HFF-Myc (cell line): ENCODE data around the gene SSU72.
"Not testable (repeated sequence)": the region's sequence is repeated elsewhere in the genome, so short reads cannot be mapped to it uniquely, and the experiment has no call there.

Source experiments
- DNase-seq: peaks from one replicate; pipeline ENCODE4 v3.0.0-alpha.2; 2011; ENCODE audit warnings: low read depth; ENCODE audit errors: extremely low read depth
- H3K4me3 ChIP-seq: replicated peaks from 2 replicates; pipeline ENCODE4 v1.5.1; 2011; ENCODE audit warnings: low read depth, mild to moderate bottlenecking, control low read depth, low read length
- TF ChIP-seq, protein P1 (sequence below): IDR thresholded peaks from 2 replicates; pipeline ENCODE4 v1.5.1; 2012; ENCODE audit warnings: mild to moderate bottlenecking, low read depth, low read length, control low read depth; ENCODE audit errors: missing control alignments

The SSU72 gene

DNA sequence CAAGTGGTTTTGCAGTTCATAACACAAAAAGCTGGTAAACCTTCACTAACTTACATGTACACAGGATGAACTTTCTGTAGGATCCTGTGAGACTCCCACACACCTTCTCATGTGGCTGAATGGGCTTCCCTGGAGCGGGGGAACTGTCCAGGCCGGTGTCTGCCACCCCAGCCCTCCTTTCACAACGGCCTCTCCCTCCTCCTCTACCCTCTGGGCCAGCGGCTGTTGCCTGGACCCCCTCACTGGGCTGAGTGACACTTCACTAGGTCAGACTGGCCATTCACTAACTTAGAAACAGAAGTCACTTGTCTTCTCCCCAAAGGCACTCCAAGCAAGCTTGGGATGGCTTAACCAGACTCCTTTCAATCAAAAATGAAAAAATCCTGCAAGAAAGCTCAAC lies 16.1 kb downstream of the SSU72 start:
- H3K4me3 ChIP-seq, result no peak overlapping the region
- no peak for DNase-seq
- TF ChIP-seq, protein P1, sequence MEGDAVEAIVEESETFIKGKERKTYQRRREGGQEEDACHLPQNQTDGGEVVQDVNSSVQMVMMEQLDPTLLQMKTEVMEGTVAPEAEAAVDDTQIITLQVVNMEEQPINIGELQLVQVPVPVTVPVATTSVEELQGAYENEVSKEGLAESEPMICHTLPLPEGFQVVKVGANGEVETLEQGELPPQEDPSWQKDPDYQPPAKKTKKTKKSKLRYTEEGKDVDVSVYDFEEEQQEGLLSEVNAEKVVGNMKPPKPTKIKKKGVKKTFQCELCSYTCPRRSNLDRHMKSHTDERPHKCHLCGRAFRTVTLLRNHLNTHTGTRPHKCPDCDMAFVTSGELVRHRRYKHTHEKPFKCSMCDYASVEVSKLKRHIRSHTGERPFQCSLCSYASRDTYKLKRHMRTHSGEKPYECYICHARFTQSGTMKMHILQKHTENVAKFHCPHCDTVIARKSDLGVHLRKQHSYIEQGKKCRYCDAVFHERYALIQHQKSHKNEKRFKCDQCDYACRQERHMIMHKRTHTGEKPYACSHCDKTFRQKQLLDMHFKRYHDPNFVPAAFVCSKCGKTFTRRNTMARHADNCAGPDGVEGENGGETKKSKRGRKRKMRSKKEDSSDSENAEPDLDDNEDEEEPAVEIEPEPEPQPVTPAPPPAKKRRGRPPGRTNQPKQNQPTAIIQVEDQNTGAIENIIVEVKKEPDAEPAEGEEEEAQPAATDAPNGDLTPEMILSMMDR, result no peak

DNA sequence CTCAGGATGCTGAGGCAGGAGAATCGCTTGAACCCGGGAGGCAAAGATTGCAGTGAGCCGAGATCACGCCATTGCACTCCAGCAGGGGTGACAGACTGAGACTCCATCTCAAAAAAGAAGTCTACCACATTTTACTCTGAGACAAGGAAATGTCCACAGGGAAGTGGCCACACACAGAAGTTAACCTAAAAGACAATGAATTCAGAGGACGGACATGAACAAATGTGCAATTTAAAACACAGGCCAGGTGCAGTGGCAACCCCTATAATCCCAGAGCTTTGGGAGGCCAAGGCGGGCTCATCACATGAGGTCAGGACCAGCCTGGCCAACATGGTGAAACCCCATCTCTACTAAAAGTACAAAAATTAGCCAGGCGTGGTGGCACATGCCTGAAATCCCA lies 17.0 kb downstream of the SSU72 start:
- H3K4me3 ChIP-seq, DNase-seq: not testable (repeated sequence)

DNA sequence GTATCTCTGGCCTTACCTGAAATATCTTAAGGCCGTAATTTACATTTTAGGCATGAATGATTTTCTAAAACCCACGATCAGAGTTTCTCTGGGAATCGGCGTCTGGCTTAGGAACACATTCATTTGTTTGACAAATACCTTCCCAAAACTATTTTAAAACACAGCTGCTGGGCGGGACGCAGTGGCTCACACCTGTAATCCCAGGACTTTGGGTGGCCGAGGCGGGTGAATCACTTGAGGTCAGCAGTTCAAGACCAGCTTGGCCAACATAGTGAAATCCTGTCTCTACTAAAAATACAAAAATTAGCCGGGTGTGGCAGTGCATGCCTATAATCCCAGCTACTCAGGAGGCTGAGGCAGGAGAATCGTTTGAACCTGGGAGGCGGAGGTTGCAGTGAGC lies 17.7 kb downstream of the SSU72 start:
- DNase-seq, H3K4me3 ChIP-seq: not testable (repeated sequence)

DNA sequence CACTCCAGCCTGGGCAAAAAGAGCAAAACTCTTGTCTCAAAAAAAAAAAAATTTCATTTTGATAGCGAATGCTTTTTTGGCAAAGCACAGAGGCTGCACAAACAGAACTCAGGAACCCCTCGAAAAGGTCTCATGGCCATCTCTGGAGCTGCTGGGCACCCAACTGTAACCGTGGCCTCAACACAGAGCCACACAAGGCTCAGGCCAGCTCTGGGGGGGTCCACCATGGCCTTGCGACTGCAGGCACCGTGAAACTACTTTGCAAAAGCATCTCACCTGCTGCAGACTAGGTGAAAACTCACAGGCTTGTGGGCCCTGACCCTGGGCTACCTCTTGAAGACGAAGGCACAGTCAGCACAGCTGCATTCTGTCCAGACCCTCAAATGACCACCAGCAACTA lies 18.2 kb downstream of the SSU72 start:
- DNase-seq, result no peak
- TF ChIP-seq, protein P1, result no peak
- no peak overlapping the region for H3K4me3 ChIP-seq

DNA sequence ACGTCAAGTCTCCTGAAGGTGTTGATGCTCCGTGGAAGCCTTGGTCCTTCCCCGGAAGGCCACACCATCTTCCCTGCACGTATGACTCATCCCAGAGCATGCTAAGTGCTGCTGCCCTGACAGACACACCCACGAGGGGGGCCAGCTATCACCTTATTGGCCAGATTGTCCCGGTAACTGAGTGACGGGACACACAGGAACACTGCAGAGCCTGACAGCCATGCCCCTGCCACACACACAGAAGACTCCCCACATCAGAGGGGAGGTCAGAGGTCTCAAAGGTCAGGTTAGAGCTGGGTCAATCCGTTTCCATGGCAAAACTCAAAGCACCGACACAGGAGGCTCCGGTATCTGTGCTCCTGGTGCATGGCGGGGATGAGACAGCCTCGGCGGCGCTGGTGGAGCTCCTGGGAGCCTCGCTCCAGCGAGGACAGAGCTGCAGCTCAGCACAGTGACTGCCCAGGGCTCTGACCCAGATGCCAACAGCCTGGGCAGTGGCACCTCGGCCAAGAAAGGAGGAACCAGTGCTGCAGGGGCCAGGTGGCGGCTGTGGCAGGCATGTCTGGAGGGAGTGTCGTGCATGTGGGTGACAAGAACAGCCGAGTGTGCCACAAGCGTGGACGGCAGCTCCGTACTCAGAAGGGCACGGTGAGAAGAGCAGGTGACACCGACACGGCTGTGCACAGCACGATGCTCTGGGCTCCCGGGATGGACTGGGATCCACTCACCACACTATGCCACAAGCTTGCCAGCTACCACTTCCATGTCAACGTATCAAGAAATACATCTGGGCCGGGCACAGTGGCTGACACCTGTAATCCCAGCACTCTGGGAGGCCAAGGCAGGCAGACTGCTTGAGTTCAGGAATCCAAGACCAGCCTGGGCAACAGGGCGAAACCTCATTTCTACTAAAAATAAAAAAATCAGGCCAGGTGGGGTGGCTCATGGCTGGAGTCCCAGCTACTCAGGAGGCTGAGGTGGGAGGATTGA lies 19.4 kb downstream of the SSU72 start:
- TF ChIP-seq, protein P1, result no peak
- no peak overlapping the region for H3K4me3 ChIP-seq
- peak; percentile 70 for DNase-seq

DNA sequence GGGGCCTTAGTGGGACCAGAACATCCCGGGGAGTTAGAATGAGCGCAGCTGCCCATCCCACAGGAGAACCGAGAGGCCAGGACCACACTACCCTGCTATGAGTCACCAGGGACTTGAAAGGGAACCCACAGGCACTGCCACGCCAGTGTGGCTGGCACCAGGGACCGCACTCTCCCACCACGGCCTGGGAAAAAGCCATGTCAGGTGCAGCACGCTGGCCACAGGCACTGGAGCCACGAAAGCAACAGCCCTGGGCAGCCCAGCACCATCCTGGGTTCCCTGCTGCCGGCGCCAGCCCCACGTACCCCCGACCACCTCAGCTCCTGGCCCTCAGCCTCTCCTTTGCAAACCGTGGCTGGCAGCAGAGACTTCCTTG lies 20.1 kb downstream of the SSU72 start:
- no peak for DNase-seq
- no peak overlapping the region for H3K4me3 ChIP-seq
- TF ChIP-seq, protein P1, result no peak

DNA sequence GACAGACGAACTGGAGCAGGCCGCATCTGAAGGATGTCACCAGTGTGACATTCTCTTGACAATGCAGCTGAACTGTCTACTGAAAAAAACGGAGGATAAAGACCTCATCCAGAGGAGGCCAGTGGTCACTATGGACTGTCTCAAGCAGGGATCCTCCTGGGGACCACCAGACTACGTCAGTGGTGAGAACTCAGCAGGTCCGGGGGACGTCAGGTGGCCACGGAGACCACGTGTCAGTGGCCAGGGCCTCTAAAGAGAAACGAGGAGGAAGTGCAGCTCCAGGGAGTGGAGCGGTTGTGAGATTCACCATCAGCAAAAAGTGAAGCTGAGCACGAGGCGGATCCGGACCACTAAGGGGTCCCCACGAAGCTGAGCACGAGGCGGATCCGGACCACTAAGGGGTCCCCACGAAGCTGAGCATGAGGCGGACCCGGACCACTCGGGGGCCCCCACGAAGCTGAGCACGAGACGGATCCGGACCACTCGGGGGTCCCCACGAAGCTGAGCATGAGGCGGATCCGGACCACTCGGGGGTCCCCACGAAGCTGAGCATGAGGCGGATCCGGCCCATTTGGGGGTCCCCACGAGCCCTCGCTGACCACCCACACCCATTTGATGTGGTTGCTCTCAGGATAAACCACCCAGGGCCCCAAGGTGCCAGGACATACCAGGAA lies 20.7 kb downstream of the SSU72 start:
- no peak overlapping the region for H3K4me3 ChIP-seq
- TF ChIP-seq, protein P1, result no peak
- DNase-seq, result no peak
